GM21360 (cell line): Measurements from ENCODE around the gene RAB40C.
A peak's percentile ranks its signal among the peaks of the same experiment; 100 is the strongest.

Experiments
- ATAC-seq: cut with Tn5 transposase; IDR thresholded peaks from one replicate; pipeline ENCODE4 v1.9.1; 2021; ENCODE audit warnings: mild to moderate bottlenecking, moderate library complexity; ENCODE audit not compliant: unreplicated experiment

The RAB40C gene

DNA sequence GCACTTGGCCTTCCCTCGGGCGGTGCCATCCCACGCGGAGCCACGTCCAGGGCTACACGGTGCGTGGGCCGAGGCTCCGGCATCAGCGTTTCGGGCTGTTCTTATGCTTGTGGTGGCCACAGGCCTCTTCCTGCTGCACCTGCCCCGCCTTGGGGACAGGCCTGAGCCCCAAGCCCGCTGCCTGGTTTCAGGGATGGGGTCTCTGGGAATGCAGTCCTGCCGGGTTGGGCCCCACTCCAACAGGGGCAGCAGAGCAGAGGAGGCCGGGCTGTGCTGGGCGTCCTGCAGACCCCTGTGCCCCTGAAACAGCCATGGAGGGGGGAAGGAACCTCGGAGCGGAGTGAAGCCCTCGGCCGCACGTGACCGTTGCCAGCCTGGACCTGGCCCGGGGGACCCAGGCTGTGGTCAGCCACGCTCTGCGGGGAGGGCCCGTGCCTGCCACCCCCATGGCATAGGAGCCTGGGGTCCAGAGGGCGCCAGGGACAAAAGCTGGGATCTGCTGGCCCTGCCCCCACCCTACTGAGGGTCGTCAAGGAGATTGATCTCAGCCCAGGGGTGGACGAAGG is 40.5 kb downstream of the RAB40C start:
- no peak for ATAC-seq

GRCh38 chr16:630815-631405 is 41.0 kb downstream of the RAB40C start, which contains the start of gene WFIKKN1:
Gene WFIKKN1 (plus strand): TSS chr16:630985. CDS start chr16:631254, 269 bp downstream.
- ATAC-seq: no peak

DNA sequence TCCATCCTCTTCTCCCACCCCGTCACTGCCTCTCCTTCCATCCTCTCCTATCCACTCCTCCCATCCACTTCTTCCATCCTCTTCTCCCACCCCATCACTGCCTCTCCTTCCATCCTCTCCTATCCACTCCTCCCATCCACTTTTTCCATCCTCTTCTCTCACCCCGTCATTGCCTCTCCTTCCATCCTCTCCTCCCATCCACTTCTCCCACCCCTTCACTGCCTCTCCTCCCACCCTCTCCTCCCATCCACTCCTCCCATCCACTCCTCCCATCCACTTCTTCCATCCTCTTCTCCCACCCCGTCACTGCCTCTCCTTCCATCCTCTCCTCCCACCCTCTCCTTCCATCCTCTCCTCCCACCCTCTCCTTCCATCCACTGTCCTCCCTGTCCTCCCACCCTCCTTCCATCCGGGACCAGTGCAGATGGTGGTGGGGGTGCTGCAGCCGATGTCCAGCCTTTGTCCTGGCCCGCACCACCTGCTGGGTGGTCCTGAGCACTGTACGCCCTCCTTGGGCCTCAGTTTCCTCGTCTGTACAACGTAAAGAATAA is 42.0 kb downstream of the RAB40C start:
- ATAC-seq: no peak

GRCh38 chr16:632486-633335 is 42.8 kb downstream of the RAB40C start:
- no peak for ATAC-seq

DNA sequence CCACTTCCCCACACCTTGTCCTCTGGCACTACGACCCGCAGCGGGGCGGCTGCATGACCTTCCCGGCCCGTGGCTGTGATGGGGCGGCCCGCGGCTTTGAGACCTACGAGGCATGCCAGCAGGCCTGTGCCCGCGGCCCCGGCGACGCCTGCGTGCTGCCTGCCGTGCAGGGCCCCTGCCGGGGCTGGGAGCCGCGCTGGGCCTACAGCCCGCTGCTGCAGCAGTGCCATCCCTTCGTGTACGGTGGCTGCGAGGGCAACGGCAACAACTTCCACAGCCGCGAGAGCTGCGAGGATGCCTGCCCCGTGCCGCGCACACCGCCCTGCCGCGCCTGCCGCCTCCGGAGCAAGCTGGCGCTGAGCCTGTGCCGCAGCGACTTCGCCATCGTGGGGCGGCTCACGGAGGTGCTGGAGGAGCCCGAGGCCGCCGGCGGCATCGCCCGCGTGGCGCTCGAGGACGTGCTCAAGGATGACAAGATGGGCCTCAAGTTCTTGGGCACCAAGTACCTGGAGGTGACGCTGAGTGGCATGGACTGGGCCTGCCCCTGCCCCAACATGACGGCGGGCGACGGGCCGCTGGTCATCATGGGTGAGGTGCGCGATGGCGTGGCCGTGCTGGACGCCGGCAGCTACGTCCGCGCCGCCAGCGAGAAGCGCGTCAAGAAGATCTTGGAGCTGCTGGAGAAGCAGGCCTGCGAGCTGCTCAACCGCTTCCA is 43.6 kb downstream of the RAB40C start:
- no peak for ATAC-seq

DNA sequence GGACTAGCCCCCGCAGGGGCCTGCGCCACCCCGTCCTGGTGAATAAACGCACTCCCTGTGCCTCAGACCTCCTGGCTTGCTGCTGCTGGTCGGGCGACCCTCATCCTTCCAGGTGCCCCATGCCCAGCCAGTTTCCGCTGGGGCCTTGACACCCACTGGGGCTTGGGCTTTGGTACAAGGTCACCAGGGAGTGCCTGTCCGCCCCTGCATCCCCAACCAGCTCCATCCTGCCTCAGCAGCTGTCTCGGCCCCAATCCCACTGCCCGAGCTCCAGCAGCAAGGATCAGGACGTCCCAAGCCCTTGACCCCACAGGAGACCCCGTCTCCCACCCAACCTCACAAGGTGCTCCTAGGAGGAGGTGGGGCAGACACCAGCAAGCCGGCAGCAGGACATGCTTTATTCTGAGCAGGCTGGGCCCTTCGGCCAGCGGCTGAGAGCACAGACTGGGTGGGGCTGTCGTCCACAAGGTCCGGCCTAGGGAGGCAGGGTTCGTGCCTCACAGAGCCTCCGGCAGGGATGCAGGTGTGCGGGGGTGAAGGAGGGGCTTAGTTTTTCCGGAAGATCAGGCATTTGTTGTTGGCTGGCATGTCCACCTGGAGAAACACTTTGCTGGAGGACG is 44.3 kb downstream of the RAB40C start:
- no peak for ATAC-seq

DNA sequence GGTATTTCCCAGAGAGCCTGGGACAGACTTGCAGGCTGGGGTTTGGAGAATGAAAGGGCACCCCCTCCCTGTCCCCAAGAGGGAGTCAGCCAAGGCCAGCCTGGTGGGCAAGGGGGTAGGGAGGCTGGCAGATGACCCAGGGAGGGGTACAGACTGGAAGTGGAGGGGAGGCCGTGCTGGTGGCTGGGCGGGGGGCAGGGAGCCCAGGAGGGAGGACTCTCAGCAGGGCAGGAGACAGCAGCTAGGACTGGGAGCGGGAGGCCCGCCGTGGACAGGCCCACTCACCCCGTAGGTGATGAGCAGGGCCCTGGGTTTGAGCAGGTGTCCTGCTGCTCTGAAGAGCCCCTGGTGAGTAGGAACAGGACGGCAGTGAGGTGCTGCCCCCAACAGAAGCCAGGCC is 45.1 kb downstream of the RAB40C start:
- ATAC-seq: no peak

GRCh38 chr16:635573-636205 is 45.8 kb downstream of the RAB40C start:
- peak; percentile 12 for ATAC-seq

DNA sequence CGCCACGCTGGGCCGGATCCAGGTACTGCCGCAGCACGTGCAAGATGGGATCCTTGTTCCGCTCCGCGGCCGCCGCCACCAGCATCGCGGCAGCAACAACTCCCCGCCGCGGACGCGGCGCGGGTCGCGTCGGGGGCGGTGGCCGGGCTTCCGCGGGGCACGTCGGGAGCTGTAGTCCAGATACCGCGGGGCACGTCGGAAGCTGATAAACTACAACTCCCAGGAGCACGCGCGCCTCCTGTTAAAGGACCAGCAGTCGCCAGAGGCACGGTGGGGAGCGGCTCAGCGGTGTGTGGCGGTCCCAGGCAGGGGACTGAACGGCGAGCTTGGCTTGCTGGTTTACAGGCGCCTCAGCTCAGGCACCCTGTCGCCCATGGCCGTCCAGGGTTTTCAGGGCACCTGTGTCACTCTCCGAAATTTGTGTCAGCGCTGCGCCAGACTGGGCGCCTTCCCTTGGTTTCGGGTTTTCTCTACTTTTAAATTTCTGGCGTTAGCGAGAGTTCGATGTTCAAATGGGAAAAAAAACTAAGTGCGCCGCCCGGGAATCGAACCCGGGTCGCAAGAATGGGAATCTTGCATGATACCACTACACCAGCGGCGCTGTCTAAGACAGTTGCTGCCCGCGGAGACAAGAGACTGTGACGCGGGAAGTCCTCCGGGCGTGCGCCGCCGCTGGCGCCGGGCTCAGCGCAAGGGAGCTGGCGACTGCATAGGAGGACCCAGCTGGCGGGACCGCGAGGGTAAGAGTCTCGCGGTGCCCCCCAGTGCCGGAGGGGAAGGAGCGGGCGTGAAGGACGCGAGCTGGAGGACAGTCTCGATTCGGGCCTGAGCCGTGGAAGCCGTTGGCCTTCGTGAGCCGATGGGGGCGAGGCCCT is 46.6 kb downstream of the RAB40C start, which contains the start of gene METTL26:
TSS of gene METTL26 (minus strand) at position 100 of the 875 bp plus-strand sequence. CDS start at position 85, 15 bp downstream.
- ATAC-seq: peak; percentile 55

GRCh38 chr16:637081-638018 is 47.5 kb downstream of the RAB40C start:
- ATAC-seq: peak; percentile 4

- ATAC-seq: no peak
These were observed 48.2 kb downstream of the RAB40C start for GRCh38 chr16:638034-638543.

GRCh38 chr16:638836-639235 is 49.0 kb downstream of the RAB40C start:
- ATAC-seq: no peak

DNA sequence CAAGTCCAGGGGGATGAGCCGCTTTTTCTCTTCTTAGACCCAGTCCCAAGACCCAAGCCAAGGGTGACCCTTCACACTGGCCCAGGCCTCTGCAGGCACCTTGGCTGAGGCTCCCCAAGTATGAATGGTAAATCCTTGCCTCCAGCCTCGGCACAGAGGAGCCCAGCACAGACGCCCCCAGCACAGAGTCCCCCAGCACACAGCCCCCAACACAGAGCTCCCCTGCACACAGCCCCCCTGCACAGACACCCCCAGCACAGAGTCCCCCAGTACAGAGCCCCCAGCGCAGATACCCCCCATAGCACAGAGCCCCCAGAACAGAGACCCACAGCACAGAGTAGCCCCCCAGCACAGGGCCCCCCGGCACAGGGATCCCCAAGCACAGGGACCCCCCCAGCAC is 50.7 kb downstream of the RAB40C start:
- ATAC-seq: no peak

- ATAC-seq: peak; percentile 35
These were observed 51.7 kb downstream of the RAB40C start, which contains the start of gene MCRIP2 for GRCh38 chr16:641326-642188. Gene MCRIP2 (plus strand): TSS chr16:641828. CDS start chr16:641992, 164 bp downstream.

GRCh38 chr16:642189-643049 is 52.6 kb downstream of the RAB40C start:
- ATAC-seq: peak; percentile 32

DNA sequence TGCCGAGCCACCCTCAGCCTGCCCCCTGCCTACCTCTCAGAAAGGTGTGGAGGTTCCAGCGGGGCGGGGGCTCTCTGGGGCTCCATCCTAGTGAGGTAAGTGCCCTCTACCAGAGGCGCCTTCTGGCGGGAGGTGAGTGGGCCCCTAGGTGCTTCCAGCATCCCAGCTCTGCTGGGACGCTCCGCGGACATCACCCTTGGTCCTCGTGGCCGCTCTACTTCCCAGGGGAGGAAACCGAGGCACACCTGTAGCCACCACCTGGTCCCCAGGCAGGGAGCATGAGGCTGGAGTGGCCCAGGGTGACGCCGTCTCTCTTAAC is 53.1 kb downstream of the RAB40C start:
- no peak for ATAC-seq
